Activated naive CD8-positive, alpha-beta T cell treated with anti-CD3 and anti-CD28 coated beads, Interleukin-2, amount 10 ng/mL, durations not matched to agents 7 days and 5 days (primary cell): ENCODE data around the gene ZNF766. TPM values are rescaled to one million over a fixed set of nuclear protein-coding genes. Genes with fewer than 3 reads are reported as not detected.
"Not testable (repeated sequence)": the region's sequence is repeated elsewhere in the genome, so short reads cannot be mapped to it uniquely, and the experiment has no call there.

Source experiments
- ATAC-seq: fragments of 150-1000 bp; cut with Tn5 transposase; one replicate; pipeline ENCODE4 v1.10.0; 2021; ENCODE audit warnings: low read depth, moderate library complexity
- POLR2A ChIA-PET: fragments of 350-600 bp; sonication (Branson Sonifier 250); formaldehyde crosslinking; loops from one replicate; lab custom pipeline; 2021; ENCODE audit warnings: antibody characterized with exemption; lab: Charles Lee
- DNase-seq: peaks from one replicate; pipeline ENCODE4 v3.0.0; 2021
- H3K27ac Mint-ChIP-seq: one replicate; pipeline ENCODE4 v1.8.0; 2022; ENCODE audit warnings: mild to moderate bottlenecking, mixed read lengths
- H3K27me3 Mint-ChIP-seq: one replicate; pipeline ENCODE4 v1.8.0; 2022; ENCODE audit warnings: mild to moderate bottlenecking, moderate library complexity, mixed read lengths
- H3K36me3 Mint-ChIP-seq: one replicate; pipeline ENCODE4 v1.8.0; 2021; ENCODE audit warnings: mild to moderate bottlenecking, mixed read lengths
- H3K4me1 Mint-ChIP-seq: one replicate; pipeline ENCODE4 v1.8.0; 2021; ENCODE audit warnings: mixed read lengths
- H3K4me3 Mint-ChIP-seq: one replicate; pipeline ENCODE4 v1.8.0; 2022; ENCODE audit warnings: mild to moderate bottlenecking, moderate library complexity, mixed read lengths
- H3K9me3 Mint-ChIP-seq: one replicate; pipeline ENCODE4 v1.8.0; 2021; ENCODE audit warnings: mixed read lengths
- total RNA-seq, 2 experiments: library from RNA; stranded (reverse); gene quantifications; one replicate each; pipeline ENCODE4 v1.2.3, GENCODE V29; 2021

Gene ZNF766
- total RNA-seq, 2 experiments from 2014 or later: 37.1 to 38.7 TPM

DNA sequence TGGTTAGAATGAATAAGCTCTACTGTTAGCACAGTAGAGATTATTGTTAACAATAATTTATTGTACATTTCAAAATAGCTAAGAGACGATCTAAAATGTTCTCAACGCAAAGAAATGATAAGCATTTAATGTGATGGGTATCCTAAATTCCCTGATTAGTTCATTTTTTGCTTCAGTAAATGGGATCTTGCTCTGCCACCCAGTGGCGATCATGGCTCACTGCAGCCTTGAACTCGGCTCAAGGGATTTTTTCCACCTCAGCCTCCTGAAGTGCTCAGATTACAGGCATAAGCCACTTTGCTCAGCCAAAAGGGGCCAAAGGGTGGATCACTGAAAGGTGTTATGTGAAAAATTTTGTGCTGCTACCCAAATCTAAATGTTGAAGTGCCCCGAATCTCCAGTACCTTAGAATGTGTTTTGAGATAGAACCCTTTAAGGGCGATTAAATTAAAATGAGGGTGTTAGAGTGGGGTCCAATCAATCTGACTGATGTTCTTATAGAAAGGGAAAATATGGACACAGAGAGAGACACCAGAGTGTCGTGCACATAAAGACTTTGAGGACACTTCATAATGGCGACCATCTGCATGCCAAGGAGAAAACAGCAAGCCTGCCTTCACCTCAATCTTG lies 31.5 kb upstream of the ZNF766 start:
- Mint-ChIP-seq H3K4me1 (no peaks in the 10 kb centered on the region), H3K9me3 (peaks cover 1% of the 10 kb centered on the region), H3K36me3 (peaks cover 2% of the 10 kb centered on the region), H3K27ac (no peak overlapping the region), H3K27me3 (peaks cover 4% of the 10 kb centered on the region), H3K4me3 (no peak overlapping the region)
- POLR2A ChIA-PET: no interaction called here
- DNase-seq (peak; percentile 48), ATAC-seq (no peak)

DNA sequence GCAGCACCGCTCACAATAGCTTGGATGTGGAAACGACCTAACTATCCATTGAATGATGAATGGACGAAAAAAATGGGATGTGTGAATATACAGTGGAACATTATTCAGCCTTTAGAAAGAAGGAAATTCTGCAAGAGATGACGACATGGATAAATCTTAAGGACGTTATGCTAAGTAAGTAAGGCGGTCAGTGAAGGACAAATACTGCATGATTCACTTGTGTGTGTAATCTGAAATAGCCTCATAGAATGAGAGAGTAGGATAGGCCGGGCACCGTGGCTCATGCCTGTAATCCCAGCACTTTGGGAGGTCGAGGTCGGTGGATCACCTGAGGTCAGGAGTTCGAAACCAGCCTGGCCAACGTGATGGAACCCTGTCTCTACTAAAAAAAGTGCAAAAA lies 25.4 kb upstream of the ZNF766 start:
- POLR2A ChIA-PET: no interaction called here
- Mint-ChIP-seq H3K27me3 (peaks cover 3% of the 10 kb centered on the region), H3K4me1 (no peaks in the 10 kb centered on the region)

DNA sequence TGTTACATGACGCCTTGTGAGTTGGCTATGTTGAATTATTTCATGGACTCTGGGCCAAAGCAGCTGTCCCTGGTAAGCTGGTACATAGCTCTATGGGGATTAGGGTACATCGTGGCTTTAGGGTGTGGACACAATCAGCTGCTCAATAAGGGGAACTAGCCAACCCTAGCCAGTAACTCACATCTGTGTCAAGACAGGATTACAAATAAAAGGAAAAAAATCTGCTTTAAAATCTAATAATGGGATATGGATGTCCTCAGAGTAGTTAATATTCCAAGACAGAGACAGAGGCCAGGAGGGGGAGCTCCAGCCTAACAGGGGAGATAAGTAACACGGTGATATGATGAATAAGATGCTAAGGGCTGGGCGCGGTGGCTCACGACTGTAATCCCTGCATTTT lies 21.1 kb upstream of the ZNF766 start:
- Mint-ChIP-seq H3K36me3 (no peaks in the 10 kb centered on the region), H3K27ac (no peak overlapping the region), H3K27me3 (no peaks in the 10 kb centered on the region), H3K9me3 (peaks cover 8% of the 10 kb centered on the region), H3K4me1 (no peaks in the 10 kb centered on the region), H3K4me3 (no peak overlapping the region)
- DNase-seq (peak; percentile 43), ATAC-seq (no peak)
- POLR2A ChIA-PET: no interaction called here

More for the DNA sequence above, 25.4 kb upstream of the ZNF766 start:
- Mint-ChIP-seq H3K9me3 (peaks cover 4% of the 10 kb centered on the region), H3K36me3 (no peaks in the 10 kb centered on the region), H3K4me3 (no peak overlapping the region), H3K27ac (no peak overlapping the region)
- no peak for DNase-seq
- ATAC-seq: no peak

DNA sequence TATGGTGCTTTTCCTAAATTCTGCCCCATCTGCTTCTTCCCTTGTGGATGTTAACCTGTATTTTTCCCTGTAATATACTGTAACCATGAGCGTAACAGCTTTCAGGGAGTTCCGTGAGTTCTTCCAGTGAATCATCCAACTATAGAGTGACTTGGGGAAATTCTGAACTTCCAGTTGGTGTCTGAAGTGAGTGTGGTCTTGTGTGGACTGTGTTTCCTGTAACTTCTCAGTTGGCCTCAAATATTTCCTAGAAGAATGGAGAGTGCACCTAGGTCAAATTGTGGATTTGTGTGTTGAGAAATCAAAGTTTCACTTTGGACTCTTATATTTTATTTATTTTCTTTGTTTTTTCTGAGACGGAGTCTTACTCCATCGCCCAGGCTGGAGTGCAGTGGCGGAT lies 11.0 kb upstream of the ZNF766 start:
- Mint-ChIP-seq H3K27ac (no peak overlapping the region), H3K4me1 (no peaks in the 10 kb centered on the region), H3K36me3 (no peaks in the 10 kb centered on the region), H3K9me3 (peaks cover 24% of the 10 kb centered on the region), H3K4me3 (no peak overlapping the region), H3K27me3 (peaks cover 10% of the 10 kb centered on the region)
- DNase-seq (no peak), ATAC-seq (no peak)
- POLR2A ChIA-PET: no interaction called here

DNA sequence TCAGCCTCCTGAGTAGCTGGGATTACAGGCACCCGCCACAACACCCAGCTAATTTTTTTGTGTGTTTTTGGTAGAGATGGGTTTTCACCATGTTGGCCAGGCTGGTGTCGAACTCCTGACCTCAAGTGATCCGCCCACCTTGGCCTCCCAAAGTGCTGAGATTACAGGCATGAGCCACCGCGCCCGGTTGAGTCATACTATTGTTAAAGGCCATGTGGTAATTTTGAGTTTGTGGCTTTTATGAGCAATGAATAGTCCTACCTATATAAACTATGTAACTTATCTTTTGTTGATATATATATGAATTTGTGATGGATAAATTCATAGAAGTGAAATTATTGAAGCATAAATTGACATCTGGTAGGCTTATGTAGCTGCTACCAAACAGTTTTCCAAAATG lies 3.8 kb upstream of the ZNF766 start:
- not testable (repeated sequence) for H3K27ac Mint-ChIP-seq, H3K4me3 Mint-ChIP-seq, ATAC-seq, DNase-seq, H3K27me3 Mint-ChIP-seq, H3K4me1 Mint-ChIP-seq
- Mint-ChIP-seq H3K36me3 (peaks cover 11% of the 10 kb centered on the region), H3K9me3 (peaks cover 25% of the 10 kb centered on the region)
- POLR2A ChIA-PET: interaction anchor here (0.6 kb wide), 1 partner anchor 755 kb away, joined by 5 read pairs; no protein-coding TSS in a partner anchor

DNA sequence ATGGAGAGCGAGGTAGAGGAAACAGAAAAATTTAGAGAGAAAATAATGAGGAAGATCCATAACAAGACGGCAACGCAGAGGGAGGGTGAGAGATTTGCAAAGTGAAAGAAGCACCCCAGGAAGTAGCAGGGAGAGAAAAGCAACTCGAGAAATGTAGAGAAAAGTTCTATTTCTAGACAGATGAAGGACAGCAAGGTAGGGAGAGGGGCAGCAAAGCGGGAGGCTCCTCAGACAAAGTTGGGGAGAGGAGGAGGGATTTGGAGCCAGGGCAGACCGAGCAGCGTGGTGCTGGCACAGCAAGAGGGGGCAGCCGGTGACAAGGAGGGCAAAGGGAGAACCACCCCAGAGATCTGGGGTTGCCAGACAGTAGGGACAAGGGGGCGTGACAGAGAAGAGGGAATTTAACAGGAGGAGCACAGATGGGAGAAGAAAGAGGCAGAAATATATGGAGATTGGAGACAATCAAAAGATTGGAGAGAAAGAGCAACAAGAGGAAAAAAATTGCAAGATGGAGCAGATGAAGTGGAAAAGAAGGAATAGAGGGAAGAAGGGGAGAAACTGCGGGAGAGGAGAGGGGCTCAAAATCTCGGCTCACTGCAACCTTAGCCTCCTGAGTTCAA lies 989 bp downstream of the ZNF766 start:
- peaks cover 24% of the 10 kb centered on the region for H3K9me3 Mint-ChIP-seq
- DNase-seq: peak; percentile 37
- peaks cover 51% of the 10 kb centered on the region for H3K36me3 Mint-ChIP-seq
- peak overlapping the region; percentile 96 for H3K27ac Mint-ChIP-seq
- POLR2A ChIA-PET: no interaction called here
- H3K4me1 Mint-ChIP-seq: peaks cover 16% of the 10 kb centered on the region
- peak overlapping the region; percentile 99 for H3K4me3 Mint-ChIP-seq
- no peak for ATAC-seq
- no peaks in the 10 kb centered on the region for H3K27me3 Mint-ChIP-seq

DNA sequence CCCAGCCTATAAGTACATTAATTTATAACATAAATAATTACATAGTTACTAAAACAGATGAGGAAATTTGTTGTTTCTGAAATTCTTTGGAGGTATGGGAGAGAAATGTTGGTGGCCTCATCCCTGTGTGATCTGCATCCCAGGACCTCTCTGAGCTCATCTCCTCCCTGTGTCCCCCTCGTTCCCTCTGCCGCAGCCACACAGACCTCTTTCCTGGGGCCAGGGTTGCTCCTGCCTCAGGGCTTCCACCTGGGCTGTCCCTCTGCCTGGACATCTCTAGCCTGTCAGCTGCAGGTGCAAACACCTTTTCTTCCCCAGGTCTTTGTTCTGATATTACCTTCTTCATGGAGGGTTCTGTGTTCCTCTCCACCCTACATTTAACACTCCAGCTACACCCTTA lies 3.9 kb downstream of the ZNF766 start:
- Mint-ChIP-seq H3K4me3 (no peak overlapping the region), H3K27ac (no peak overlapping the region), H3K9me3 (peaks cover 31% of the 10 kb centered on the region), H3K36me3 (peaks cover 76% of the 10 kb centered on the region), H3K4me1 (peaks cover 17% of the 10 kb centered on the region), H3K27me3 (no peaks in the 10 kb centered on the region)
- ATAC-seq (no peak), DNase-seq (no peak)
- POLR2A ChIA-PET: no interaction called here

DNA sequence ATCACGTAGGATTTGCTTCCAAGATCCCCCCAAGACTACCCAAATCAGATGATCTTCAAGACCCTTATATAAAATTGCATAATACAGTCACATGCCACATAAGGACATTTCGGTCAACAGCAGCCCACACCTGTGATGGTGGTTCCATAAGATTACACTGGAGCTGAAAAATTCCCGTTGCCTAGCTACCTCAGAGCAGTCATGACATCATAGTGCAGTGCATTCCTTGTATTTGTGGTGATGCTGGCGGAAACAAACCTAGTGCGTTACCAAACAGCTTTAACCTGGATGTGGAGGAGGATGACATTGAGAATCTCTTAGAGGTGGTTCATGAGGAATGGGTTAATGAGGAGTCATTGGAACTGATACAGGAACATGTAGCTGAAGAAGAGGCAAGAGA lies 4.8 kb downstream of the ZNF766 start:
- no peaks in the 10 kb centered on the region for H3K27me3 Mint-ChIP-seq
- peaks cover 38% of the 10 kb centered on the region for H3K9me3 Mint-ChIP-seq
- peaks cover 82% of the 10 kb centered on the region for H3K36me3 Mint-ChIP-seq
- no peak for ATAC-seq
- H3K4me1 Mint-ChIP-seq: peaks cover 21% of the 10 kb centered on the region
- DNase-seq: no peak
- POLR2A ChIA-PET: interaction anchor here (0.5 kb wide), 1 partner anchor 211 kb away, joined by 3 read pairs; no protein-coding TSS in a partner anchor
- H3K27ac Mint-ChIP-seq: no peak overlapping the region
- no peak overlapping the region for H3K4me3 Mint-ChIP-seq

DNA sequence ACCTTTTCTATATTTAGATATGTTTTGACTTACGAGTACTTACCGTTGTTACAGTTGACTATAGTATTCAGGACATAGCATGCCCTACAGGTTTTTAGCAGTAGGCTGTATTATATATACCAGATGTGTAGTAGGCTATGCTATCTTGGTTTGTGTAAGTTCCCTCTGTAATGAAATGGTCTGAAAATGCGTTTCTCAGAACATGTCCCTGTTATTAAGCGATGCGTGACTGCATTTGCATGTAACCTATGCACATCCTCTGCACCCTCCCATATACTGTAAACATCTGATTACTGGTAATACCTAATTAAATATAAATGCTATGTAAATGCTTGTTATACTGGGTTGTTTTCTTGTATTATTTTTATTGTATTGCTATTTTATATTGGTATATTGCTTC lies 6.6 kb downstream of the ZNF766 start:
- POLR2A ChIA-PET: no interaction called here
- Mint-ChIP-seq H3K36me3 (peaks cover 83% of the 10 kb centered on the region), H3K9me3 (peaks cover 39% of the 10 kb centered on the region), H3K27me3 (no peaks in the 10 kb centered on the region), H3K4me1 (peaks cover 16% of the 10 kb centered on the region), H3K4me3 (no peak overlapping the region), H3K27ac (no peak overlapping the region)
- DNase-seq: no peak
- no peak for ATAC-seq

DNA sequence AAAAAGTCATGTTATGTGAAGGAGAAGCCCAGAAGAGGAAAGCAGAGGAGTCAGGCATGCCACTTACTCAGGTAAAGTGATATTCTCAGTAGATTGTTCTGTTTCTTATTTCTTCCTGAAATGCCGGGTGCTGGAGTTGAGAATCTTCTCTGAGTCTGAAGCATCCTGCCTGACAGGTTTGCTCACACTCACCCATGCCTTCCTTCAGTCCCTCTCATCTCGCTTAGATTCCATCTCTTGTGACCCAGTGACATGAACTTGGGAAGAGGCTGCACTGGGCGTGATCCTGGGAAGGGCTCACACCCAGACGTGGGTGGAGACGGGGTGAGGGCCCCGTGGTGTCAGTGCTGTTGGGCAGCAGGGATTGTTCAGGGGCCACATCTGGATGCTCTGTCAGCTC lies 8.1 kb downstream of the ZNF766 start:
- H3K4me3 Mint-ChIP-seq: no peak overlapping the region

DNA sequence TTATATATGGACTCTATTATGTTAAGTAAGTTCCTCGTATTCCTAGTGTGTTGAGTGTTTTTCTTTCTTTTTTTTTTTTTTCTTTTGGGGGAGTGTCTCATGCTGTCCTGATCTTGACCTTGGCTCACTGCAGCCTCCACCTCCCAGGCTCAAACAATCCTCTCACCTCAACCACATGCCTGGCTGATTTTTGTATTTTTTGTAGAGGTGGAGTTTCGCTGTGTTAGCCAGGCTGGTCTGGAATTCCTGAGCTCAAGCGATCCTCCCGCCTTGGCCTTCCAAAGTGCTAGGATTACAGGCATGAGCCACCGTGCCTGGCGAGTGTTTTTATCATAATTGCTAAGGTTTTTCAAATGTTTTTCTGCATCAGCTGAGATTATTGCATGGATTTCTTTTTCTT lies 16.9 kb downstream of the ZNF766 start:
- Mint-ChIP-seq H3K36me3 (peaks cover 91% of the 10 kb centered on the region), H3K9me3 (peaks cover 48% of the 10 kb centered on the region), H3K27ac (no peak overlapping the region), H3K4me3 (no peak overlapping the region), H3K27me3 (no peaks in the 10 kb centered on the region), H3K4me1 (no peaks in the 10 kb centered on the region)
- ATAC-seq: no peak
- no peak for DNase-seq
- POLR2A ChIA-PET: no interaction called here

More for the DNA sequence above, 8.1 kb downstream of the ZNF766 start:
- peaks cover 10% of the 10 kb centered on the region for H3K4me1 Mint-ChIP-seq
- POLR2A ChIA-PET: no interaction called here
- peaks cover 42% of the 10 kb centered on the region for H3K9me3 Mint-ChIP-seq
- ATAC-seq (no peak), DNase-seq (no peak)
- H3K36me3 Mint-ChIP-seq: peaks cover 84% of the 10 kb centered on the region
- H3K27me3 Mint-ChIP-seq: no peaks in the 10 kb centered on the region
- H3K27ac Mint-ChIP-seq: no peak overlapping the region

DNA sequence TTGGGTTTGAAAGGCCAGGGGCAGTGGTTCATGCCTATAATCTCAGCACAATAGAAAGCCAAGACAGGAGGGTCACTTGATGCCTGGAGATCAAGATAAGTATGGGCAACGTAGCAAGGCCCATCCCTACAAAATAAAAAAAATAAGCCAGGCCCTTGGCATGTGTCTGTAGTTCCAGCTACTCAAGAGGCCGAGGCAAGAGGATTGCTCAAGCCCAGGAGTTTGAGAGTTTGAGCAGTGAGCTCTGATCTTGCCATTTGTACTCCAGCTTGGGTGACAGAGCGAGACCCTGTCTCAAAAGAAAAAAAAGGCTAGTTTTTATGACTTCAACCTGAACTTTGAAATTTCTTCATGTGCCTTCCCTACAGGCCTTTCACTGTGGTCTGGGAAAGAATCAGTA lies 22.4 kb downstream of the ZNF766 start:
- Mint-ChIP-seq H3K27ac (no peak overlapping the region), H3K4me1 (peaks cover 2% of the 10 kb centered on the region), H3K27me3 (no peaks in the 10 kb centered on the region), H3K9me3 (peaks cover 37% of the 10 kb centered on the region), H3K4me3 (no peak overlapping the region), H3K36me3 (peaks cover 65% of the 10 kb centered on the region)
- POLR2A ChIA-PET: no interaction called here
- ATAC-seq (no peak), DNase-seq (no peak)

DNA sequence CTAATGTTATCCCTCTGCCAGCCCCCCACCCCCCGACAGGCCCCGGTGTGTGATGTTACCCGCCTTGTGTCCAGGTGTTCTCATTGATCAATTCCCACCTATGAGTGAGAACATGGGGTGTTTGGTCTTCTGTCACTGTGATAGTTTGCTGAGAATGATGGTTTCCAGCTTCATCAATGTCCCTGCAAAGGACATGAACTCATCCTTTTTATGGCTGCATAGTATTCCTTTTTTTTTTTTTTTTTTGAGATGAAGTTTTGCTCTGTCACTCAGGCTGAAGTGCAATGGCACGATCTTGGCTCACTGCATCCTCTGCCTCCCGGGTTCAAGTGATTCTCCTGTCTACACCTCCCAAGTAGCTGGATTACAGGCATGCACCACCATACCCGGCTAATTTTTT lies 23.6 kb downstream of the ZNF766 start:
- H3K36me3 Mint-ChIP-seq: peaks cover 62% of the 10 kb centered on the region
- H3K9me3 Mint-ChIP-seq: peaks cover 36% of the 10 kb centered on the region
- ATAC-seq, DNase-seq, H3K4me3 Mint-ChIP-seq, H3K27me3 Mint-ChIP-seq, H3K27ac Mint-ChIP-seq: not testable (repeated sequence)
- H3K4me1 Mint-ChIP-seq: peaks cover 10% of the 10 kb centered on the region
- POLR2A ChIA-PET: interaction anchor here (0.7 kb wide), 1 partner anchor 287 kb away, joined by 5 read pairs; no protein-coding TSS in a partner anchor

DNA sequence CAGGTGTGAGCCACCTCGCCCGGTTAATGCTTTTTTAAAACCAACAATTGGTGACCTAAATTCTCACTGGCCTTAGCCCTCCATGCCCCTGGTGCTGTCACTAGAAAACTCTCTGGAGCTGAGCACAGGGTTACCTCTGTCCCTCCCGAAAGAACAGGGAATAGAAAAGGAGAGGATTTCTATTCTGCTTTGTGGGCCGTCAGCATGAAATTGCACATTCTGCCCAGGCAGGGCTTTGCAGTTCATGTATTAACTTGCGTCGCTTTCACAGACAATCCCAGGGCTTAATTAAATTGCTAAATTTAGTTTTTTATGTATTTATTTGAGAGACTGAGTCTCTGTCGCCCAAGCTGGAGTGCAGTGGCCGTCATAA lies 27.0 kb downstream of the ZNF766 start:
- Mint-ChIP-seq H3K9me3 (peaks cover 37% of the 10 kb centered on the region), H3K4me1 (peaks cover 15% of the 10 kb centered on the region), H3K36me3 (peaks cover 68% of the 10 kb centered on the region), H3K4me3 (peak overlapping the region; percentile 82), H3K27ac (peak overlapping the region; percentile 74), H3K27me3 (no peaks in the 10 kb centered on the region)
- DNase-seq: no peak
- ATAC-seq: no peak
- POLR2A ChIA-PET: interaction anchor here (0.6 to 1.3 kb wide), 4 partner anchors 14 to 666 kb away, joined by 3 to 7 read pairs (median 4); partner anchors contain the start of gene PPP2R1A
